HG02938 (cell line): Measurements from ENCODE around the gene DUSP22.
A peak's percentile ranks its signal among the peaks of the same experiment; 100 is the strongest.
"Not testable (repeated sequence)": the region's sequence is repeated elsewhere in the genome, so short reads cannot be mapped to it uniquely, and the experiment has no call there.

Experiments
- ATAC-seq: cut with Tn5 transposase; IDR thresholded peaks from one replicate; pipeline ENCODE4 v1.9.1; 2021; ENCODE audit warnings: mild to moderate bottlenecking, moderate library complexity; ENCODE audit not compliant: unreplicated experiment

The DUSP22 gene

DNA sequence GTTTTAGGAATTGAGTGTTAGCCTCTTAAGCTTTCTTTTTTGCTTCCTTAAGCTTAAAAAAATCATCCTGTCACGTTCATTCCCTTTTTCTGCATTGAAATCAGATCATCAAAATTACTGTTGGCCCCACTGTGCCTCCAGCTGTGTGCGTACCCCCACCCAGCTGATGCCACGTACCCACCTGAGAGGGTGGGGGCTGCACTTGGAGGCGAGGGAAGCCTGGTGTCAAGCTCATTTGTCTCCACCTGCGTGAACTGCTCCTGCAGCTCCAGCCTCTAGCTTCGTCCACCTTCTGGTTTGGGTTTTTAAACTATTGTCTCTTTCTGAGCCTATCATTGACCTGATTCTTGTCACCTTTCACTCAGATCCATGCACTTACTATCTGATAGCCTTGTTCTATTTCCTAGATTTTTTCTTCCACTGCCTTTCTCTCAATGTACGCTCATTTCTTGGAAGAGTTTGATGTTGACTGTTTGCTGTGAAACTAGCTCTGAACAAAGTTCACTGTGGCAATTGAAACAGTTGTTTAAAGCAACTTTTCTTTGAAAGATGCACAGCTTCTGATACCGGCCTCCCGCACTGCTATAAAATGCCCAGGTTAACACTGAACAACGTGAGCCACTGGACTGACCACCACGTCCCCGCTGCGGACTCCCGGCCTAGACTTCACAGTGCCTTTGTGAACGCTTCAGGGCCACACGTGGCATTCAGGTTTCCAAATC is 69.3 kb downstream of the DUSP22 start:
- no peak for ATAC-seq

DNA sequence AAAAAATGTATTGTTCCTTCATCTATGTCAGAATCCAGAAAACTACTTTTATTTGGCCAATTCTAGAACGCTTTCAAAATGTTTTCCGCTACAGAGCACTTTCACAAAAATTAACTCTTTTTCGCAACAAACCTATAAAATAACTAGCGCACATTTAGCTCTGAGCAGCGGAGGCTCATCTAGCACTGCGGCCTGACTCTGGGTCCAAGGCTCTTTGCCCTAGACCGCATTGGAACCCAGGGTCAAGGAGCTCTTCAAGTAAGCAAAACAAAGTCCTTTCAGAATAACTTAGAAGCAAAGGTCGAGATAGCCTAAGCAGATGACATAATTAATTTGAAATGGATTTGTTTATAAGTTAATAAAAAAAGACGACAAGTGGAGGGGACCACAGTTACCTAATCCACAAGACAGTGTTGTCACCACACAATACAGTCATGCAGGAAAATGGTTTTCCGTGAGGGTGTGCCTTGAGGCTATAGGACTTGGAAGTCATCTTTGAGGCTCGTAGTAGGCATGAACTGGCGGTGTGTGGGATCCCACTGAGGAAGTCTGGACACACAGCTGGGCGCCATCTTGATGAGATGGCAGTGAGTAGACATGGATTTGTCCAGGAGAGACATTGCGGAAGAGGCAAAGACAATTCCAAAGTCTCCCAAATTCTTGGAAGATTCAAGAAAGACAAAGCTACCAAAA is 70.1 kb downstream of the DUSP22 start:
- no peak for ATAC-seq

DNA sequence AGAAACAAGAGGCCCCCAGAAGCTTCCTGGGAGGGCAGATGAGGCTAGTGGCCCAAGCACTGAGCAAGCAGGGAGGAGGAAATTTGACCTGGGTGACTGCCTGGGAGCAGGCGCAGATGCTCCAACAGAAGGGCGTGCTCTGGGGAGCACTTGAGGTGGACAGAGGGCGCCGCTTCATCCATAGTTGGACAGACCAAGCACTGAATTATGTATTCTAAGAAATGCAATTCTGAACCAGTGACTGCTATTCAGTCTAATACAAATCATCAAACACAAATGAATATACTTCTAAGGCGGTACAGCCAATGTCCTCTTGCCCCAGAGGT is 70.6 kb downstream of the DUSP22 start:
- no peak for ATAC-seq

DNA sequence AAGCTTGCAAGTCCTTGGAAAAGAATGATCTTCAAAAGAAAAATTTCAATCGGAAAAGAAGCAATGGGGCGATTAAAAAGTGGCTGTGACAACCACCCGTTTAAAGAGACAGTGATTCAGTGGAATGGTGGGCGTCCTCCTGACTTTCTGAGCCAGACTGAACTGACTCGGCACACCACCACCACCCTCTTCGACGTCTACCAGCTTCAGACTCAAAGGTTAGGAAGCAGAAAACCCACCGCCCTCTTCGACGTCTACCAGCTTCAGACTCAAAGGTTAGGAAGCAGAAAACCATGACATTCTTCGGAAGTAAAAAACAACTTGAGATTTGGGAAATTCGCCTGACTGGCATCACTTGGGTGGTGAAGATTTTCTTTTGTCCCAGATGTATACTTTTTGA is 71.0 kb downstream of the DUSP22 start:
- no peak for ATAC-seq

DNA sequence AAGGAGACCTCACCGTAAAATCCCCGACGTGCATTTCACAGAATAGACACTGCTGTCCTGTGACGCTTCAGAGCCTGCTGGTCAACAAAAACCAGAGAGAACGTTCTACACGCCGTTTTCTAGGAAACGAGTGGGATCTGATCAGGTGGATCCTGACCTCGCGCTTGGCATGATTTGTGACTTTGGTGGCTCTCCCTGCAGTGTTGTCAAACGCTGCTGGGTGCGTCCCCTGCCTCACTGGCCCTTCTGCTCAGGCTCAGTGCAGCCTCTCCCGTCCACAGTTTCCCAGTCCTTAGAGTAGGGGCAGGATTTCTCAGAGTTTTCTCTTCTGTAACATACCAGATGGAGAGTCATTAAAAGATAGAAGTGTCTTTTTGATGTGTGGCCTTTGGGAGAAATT is 71.6 kb downstream of the DUSP22 start:
- ATAC-seq: no peak

DNA sequence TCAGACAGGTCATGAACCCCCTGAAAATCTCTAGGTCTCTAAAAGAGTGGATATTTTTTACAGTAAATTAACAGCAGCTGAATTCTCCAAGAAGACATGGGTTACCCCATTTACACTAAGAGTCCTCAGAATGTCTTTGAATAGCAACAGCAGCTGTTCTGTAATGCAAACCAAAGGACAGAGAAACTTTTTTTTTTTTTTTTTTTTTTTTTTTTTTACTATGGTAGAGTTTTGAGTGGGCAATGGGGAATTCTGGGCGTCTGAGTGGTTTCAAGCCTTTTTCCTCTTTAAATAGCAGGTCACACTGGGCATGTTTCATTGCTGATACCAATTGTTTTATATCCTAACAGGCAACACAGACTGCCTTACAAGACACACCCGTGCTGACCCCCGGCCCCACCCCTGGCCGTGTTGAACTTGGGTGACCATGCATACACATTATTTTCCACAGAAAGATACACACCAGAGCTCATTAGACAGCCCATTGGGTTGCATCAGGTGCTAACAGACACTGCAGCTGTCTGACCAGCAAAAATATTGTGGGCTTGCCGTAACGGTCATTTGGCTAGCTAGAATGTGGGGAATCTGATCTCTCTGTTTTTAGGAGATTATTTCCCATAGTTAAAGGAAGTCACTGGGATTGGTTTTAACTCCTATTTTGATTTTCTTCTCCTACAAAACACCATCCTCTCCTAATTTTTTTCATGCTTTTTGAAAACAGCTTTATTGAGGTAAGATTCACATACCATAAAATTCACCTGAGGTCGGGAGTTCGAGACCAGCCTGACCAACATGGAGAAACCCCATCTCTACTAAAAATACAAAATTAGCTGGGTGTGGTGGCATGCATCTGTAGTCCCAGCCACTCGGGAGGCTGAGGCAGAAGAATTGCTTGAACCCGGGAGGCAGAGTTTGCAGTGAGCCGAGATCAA is 72.6 kb downstream of the DUSP22 start:
- ATAC-seq: no peak

DNA sequence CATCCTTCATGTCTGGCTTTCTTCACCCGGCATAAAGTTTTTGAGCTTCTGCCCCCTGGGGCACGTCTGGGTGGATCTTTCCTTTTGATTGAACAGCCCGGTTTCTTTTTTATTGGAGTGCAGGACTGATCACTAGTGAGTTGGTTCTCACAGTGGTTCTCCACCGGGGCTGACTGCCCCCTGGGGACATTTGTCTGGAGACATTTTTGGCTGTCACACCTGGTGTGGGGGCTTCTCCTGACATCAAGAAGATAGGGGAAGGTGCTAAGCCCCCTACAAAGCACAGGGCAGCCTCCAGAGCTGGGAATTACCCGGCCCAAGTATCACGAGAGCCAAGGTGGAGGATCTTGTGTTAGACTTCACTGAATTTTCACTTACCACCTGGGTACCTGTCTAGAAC is 73.5 kb downstream of the DUSP22 start:
- ATAC-seq: no peak

DNA sequence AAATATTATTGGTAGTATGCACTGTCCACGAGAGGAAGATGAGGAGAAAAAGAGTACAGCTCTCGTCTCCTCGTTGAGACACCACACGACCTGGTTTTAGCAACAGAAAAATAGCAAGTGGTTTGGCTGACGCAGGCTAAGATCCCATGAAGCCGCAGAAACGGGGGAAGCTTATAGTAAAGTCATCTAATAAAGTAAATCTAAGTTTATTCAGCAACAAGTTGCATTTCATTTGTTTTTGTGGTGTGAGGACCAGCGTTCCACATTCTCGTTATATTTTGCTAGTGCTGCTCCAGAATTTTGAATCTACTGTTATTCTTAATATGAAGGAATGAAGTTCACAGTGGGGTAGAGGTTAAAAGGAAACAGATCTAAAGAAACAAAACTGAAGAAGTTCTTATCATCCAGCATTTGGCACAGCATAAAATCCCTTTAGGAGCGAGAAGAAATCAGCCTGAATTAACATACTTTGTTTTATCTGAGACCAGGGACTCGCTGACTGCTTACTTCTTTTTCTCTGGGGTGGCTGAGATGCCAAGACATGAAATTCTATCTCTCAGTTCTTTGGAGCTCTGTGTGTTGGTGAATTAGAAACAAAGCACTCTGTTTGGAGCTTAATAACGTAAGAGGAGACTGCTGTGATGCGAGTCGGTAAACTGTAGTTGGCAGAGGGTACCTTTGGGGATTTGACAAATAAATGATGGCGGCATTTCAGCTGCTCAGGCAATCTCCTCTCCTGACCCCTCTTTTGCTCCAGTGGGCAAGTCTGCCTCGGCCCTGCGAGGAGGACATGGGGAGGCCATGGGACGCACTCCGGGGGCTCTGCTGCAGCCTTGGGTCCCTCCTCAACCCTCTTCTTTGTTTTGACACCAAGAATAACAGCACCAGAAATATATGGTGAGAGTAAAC is 74.4 kb downstream of the DUSP22 start:
- ATAC-seq: no peak

DNA sequence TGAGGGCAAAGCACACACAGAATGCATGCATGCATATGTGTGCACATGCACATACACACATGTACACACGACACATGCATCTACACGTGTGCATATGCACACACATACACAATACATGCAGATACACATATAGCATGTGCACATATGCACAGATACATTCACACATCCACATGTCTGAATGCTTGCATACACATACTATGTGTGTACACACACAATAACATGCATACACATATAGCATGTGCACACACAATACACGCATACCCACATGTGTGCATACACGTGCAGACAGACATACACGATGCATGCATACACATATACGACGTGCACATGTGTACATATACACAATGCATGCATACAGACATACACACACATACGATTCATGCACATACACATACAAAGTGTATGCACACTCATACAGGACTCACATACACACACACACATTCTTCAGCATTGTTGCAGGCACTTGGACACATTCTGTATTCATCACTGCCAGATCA is 75.1 kb downstream of the DUSP22 start:
- ATAC-seq: no peak

DNA sequence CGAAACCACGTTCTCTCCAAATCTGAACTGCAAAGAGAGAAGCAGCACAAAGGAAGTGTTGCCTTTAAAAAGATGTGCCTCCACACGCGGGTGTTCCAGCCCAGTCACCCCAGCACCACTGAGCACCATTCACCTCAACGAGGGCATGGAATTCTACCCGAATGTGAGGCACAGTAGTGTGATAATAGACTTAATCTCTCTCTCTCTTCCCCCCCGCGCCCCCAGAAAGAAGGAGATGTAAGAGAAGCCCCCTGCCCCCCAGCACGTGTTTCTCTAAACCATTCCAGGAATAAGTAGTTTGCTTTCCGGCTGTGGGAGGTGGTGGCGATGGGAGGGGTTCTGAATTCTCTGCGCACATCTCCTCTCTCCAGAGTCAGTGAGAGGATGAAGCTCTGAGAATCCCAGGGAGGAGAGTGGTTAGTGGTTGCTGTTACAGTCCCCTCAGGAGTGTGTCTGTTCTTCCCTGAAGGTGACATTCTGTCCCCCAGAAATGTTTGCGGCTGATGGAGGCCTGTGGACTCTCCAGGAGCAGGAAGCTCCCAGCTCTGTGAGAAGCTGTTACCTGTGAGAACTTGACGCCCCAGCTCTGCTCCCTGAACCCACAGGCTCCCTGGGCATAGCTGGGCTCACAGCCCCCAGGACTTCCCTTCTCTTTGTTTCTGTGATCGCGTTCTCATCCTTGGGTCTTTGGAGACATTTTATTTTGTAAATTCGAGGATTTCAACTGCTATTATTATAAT is 75.8 kb downstream of the DUSP22 start:
- ATAC-seq: no peak

DNA sequence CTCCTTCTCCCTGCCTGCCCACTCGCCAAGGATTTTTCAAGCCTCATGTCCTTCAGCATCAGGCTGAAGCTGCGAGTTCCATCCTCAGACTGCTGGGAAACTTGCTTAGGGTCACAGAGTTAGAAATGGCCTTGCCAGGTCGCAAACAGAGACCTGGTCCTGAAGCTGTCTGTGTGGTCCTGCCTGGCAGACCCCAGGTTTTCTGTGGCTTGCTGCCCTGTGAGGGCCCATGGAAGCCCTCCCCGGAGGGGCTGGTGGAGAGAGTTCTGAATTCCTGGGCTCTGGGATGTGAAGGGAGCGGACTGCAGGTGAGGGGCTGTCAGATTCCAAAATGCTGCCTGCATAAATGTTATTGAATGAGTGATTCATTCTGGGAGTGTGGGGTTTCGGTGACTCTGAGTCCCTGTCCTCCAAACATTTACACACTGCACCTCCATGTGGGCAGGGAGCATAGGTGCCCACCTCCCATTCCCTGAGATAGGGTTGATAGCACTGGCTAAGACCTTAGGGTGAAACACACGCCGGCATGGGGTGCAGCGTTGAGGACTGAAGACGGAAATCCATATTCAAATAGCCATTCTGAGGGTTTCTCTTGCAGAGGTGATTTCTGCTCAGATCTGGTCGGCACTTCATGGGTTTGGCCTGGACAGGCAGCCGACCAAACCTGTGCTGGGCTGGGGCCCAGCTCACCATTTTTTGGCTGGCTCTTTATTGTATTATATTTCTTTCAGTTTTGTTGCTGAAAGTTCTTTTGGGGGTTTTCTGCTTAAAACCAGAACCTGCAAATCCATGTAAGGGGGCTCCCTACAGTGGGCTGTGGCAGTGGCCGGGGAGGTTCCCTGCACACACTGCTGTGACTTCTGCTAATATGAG is 77.5 kb downstream of the DUSP22 start:
- no peak for ATAC-seq

DNA sequence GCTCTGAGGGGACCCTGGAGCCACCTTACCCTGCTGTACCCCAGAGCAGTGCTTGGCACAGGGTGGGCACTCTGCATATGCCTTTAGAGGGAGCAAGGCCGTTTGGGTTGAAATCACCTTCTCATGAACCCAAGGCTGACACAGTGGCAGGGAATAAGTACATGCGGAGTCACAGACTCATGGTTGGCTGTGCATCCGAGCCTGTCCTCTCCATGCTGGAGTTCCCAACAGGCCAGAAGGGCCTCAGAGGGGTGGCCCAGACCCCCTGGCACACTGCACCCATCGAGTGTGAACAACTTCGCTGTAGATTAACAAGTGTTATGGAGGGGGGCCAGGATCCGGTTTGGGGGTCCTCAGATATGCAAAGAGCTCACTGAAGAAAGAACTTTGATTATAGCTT is 78.3 kb downstream of the DUSP22 start:
- no peak for ATAC-seq

DNA sequence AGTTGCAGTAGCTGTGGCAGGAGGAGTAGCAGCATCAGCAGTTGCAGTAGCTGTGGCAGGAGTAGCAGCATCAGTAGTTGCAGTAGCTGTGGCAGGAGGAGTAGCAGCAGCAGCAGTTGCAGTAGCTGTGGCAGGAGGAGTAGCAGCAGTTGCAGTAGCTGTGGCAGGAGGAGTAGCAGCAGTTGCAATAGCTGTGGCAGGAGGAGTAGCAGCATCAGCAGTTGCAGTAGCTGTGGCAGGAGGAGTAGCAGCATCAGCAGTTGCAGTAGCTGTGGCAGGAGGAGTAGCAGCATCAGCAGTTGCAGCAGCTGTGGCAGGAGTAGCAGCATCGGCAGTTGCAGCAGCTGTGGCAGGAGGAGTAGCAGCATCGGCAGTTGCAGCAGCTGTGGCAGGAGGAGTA is 79.6 kb downstream of the DUSP22 start:
- ATAC-seq: not testable (repeated sequence)

DNA sequence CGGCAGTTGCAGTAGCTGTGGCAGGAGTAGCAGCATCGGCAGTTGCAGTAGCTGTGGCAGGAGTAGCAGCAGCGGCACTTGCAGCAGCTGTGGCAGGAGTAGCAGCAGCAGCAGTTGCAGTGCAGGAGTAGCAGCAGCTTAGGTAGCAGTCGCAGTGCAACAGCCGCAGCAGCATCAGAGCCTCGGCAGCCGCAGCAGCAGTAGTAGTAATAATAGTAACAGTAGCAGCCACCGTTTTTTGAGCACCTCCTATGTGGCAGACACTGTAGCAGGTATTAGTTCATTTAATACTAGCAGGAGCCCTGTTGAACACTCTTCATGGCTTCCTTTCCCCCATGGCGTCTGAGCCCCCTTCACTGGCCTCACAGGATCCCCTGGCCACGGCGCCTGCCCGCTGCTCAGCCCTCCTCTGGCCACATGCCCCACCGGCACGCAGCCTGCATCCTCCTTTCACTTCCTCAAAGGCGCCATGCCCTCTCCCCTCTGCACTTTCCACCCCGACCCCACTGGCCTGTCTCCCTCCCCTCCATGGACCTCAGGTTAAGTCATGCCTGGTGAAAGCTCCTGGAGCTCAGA is 80.1 kb downstream of the DUSP22 start:
- ATAC-seq: peak; percentile 45

DNA sequence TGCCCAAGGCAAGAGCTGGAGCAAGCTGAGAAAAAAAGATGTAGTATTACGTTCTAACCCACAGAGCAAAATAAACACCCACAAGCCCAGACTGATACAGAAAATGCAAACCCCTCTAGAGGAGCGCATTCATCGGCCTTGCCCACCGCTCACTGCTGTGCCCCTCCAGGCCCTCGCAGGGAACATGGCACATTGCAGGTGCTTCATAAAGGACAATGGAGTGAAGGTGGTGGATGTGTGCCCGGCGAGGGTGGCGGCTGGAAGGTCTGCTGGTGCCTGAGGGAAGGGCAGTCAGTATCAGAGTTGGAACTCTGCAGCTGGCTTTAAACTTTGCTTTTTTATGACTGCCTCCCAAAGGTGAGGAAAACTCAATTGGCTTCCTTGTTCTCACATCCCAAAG is 80.7 kb downstream of the DUSP22 start:
- no peak for ATAC-seq

DNA sequence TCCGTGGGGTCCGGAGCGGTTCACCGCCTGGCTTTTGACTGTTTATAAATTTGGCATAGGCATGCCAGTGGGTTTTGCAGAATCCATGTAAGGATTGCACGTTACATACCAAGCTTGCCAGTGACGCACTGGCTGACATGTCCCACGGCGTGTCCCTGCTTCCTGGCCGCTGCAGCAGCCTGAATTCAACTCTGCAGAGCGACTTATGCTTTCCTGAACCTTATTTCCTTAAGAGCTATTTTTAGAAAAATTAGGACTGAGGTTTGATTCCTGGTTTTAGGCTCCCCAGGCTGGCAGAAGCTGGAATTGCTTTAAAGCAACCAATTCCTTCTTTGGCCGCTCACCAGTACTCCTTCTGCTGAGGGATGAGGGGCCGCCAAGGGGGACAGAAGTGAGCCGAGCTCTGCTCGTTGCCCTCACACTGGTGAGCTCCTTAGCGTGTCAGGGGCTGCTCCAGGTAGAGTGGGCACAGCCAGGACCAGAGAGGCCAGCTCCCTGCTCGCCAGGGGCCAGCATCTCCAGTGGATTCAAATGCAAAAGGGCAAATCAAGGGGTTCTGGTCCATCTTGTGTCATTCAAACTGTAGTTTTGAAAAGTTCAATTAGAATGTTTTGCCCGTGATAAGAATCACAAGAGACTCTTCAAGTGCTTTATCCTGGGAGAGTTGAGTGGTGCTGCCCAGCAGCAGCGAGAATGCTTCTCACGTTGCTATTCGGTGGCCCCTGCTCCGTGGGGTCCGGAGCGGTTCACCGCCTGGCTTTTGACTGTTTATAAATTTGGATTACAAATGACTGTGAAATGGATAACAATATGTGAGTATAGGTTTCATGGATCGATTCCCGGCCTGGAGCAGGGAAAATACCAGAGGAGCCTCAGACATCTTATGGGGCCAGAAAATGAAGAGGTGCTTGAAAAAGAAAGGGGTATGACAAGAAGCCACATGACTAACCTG is 81.8 kb downstream of the DUSP22 start:
- ATAC-seq: no peak

DNA sequence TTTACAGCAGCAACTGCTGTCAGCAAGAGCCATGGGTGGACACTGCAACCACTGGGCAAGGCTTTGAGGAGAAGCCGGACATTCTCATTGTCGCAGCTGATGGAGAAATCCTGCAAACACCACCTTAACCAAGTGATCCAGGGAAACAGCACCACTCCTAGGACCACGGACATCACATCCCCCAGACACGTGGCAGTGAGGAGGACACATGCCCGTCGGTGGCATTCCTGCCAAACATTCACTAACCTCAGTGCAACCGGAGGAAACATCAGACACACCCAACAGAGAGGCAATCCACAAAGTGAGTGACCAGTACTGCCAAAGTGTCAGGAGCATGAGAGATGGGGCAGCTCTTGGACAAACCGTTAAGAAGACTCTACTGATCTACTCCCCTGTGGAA is 82.7 kb downstream of the DUSP22 start:
- no peak for ATAC-seq
